ENCODE results near the gene MMP21. TPM values are rescaled to one million over a fixed set of nuclear protein-coding genes. Genes with fewer than 3 reads are reported as not detected.

Gene MMP21
- total RNA-seq, 1 experiment from 2014 or later = not detected

Small RNA genes lying within 50 kb of the gene (small RNA-seq; reads per million reads assigned to genes)
- gene MIR4484 = not detected

Other genes with a start within 250 kb of the MMP21 start
- gene TEX36, start 92.7 kb downstream of the MMP21 start, total RNA-seq (2014; rRNA removed; shearing (Covaris generic)) = 0.27 TPM in 1 of 2 replicates, not detected in the other
- 31.8 and 32.9 TPM in 2 replicates for gene EDRF1, start 56.1 kb downstream of the MMP21 start, total RNA-seq (2014; rRNA removed; shearing (Covaris generic))
- 81.3 and 84.4 TPM in 2 replicates for gene UROS, start 47.4 kb upstream of the MMP21 start, total RNA-seq (2014; rRNA removed; shearing (Covaris generic))
- 91.3 and 104 TPM in 2 replicates for gene BCCIP, start 47.7 kb upstream of the MMP21 start, total RNA-seq (2014; rRNA removed; shearing (Covaris generic))
- 28.6 and 32.7 TPM in 2 replicates for gene DHX32, start 105.5 kb upstream of the MMP21 start, total RNA-seq (2014; rRNA removed; shearing (Covaris generic))
- gene FANK1, start 120.7 kb upstream of the MMP21 start, total RNA-seq (2014; rRNA removed; shearing (Covaris generic)) = 0.42 TPM in 1 of 2 replicates, not detected in the other